Neural cell (in vitro differentiated cells): ENCODE results near the gene LECT2. TPM values are rescaled to one million over a fixed set of nuclear protein-coding genes. Genes with fewer than 3 reads are reported as not detected.

Experiments used
- H2AFZ ChIP-seq: fragments of 200-600, 300-800 bp; sonication (generic), shearing (Covaris generic); 2 replicates; pipeline ENCODE4 v1.6.0; 2014; ENCODE audit warnings: low read depth, mild to moderate bottlenecking, antibody characterized with exemption, low read length, moderate library complexity
- H3F3A ChIP-seq: fragments of 200-600 bp; shearing (Covaris generic); 2 replicates; pipeline ENCODE4 v1.6.1; 2016; ENCODE audit warnings: mild to moderate bottlenecking, moderate library complexity, mixed read lengths, antibody characterized with exemption, low read length; ENCODE audit not compliant: insufficient read depth, poor library complexity, severe bottlenecking
- H3K27ac ChIP-seq: fragments of 200-600, 300-800 bp; sonication (generic), shearing (Covaris generic); 2 replicates; pipeline ENCODE4 v1.5.1; 2014; ENCODE audit warnings: mild to moderate bottlenecking, low read length, moderate library complexity
- H3K27me3 ChIP-seq: fragments of 300-800, 200-600 bp; sonication (generic), shearing (Covaris generic); 2 replicates; pipeline ENCODE4 v1.6.0; 2014; ENCODE audit warnings: mild to moderate bottlenecking, low read depth, low read length, moderate library complexity; ENCODE audit not compliant: insufficient read depth
- H3K36me3 ChIP-seq: fragments of 300-800, 200-600 bp; sonication (generic), shearing (Covaris generic); 2 replicates; pipeline ENCODE4 v1.5.1; 2014; ENCODE audit warnings: mild to moderate bottlenecking, antibody characterized with exemption, low read length, moderate library complexity; ENCODE audit not compliant: insufficient read depth
- H3K4me2 ChIP-seq: fragments of 300-800, 200-600 bp; sonication (generic), shearing (Covaris generic); 2 replicates; pipeline ENCODE4 v1.6.0; 2014; ENCODE audit warnings: mild to moderate bottlenecking, low read length
- H3K4me3 ChIP-seq: fragments of 300-800, 200-600 bp; sonication (generic), shearing (Covaris generic); 2 replicates; pipeline ENCODE4 v1.5.1; 2014; ENCODE audit warnings: mild to moderate bottlenecking, low read length, moderate library complexity
- H3K79me2 ChIP-seq: fragments of 200-600 bp; shearing (Covaris generic); replicated peaks from 2 replicates; pipeline ENCODE4 v1.6.0; 2014; ENCODE audit warnings: mild to moderate bottlenecking, low read length, moderate library complexity; ENCODE audit not compliant: insufficient read depth
- H3K9ac ChIP-seq: fragments of 300-800, 200-600 bp; sonication (generic), shearing (Covaris generic); 2 replicates; pipeline ENCODE4 v1.6.1; 2016; ENCODE audit warnings: mild to moderate bottlenecking, low read length, mixed read lengths
- H3K9me2 ChIP-seq: fragments of 200-600 bp; shearing (Covaris generic); 2 replicates; pipeline ENCODE4 v1.6.1; 2016; ENCODE audit warnings: mild to moderate bottlenecking, low read length, mixed read lengths; ENCODE audit not compliant: insufficient read depth
- H3K9me3 ChIP-seq: fragments of 200-600, 300-800 bp; sonication (generic), shearing (Covaris generic); 2 replicates; pipeline ENCODE4 v1.6.1; 2016; ENCODE audit warnings: mild to moderate bottlenecking, mixed run types, low read length, moderate library complexity, mixed read lengths
- H4K20me1 ChIP-seq: fragments of 200-600 bp; shearing (Covaris generic); 2 replicates; pipeline ENCODE4 v1.6.1; 2016; ENCODE audit warnings: mild to moderate bottlenecking, mixed run types; ENCODE audit not compliant: insufficient read depth
- EP300 ChIP-seq: fragments of 450-650 bp; conservative IDR thresholded peaks from 2 replicates; pipeline ENCODE4 v1.6.1; 2014; ENCODE audit warnings: antibody characterized with exemption, mild to moderate bottlenecking, moderate library complexity; ENCODE audit not compliant: poor library complexity, severe bottlenecking
- EZH2 ChIP-seq: fragments of 200-600, 300-800 bp; shearing (Covaris generic), sonication (generic); IDR thresholded peaks from 2 replicates; pipeline ENCODE4 v1.6.1; 2014; ENCODE audit warnings: antibody characterized with exemption, low read length, borderline replicate concordance, mild to moderate bottlenecking; ENCODE audit not compliant: insufficient read depth, poor library complexity, severe bottlenecking
- MXI1 ChIP-seq: fragments of 450-650 bp; conservative IDR thresholded peaks from 2 replicates; pipeline ENCODE4 v1.6.1; 2014; ENCODE audit warnings: antibody characterized with exemption, mild to moderate bottlenecking; ENCODE audit not compliant: poor library complexity, severe bottlenecking
- POLR2AphosphoS5 ChIP-seq: IDR thresholded peaks from 2 replicates; pipeline ENCODE4 v1.6.1; 2012
- RAD21 ChIP-seq: fragments of 450-650 bp; conservative IDR thresholded peaks from 2 replicates; pipeline ENCODE4 v1.6.1; 2014; ENCODE audit warnings: antibody characterized with exemption, mild to moderate bottlenecking, moderate library complexity
- SMC3 ChIP-seq: fragments of 450-650 bp; conservative IDR thresholded peaks from 2 replicates; pipeline ENCODE4 v1.6.1; 2014; ENCODE audit warnings: antibody characterized with exemption, mild to moderate bottlenecking, moderate library complexity; ENCODE audit not compliant: poor library complexity
- TAF1 ChIP-seq: IDR thresholded peaks from 2 replicates; pipeline ENCODE4 v1.6.1; 2012; ENCODE audit warnings: low read depth
- polyA plus RNA-seq: library from polyadenylated mRNA; depleted of rRNA; stranded (reverse); fragments of >200 nt; gene quantifications from 2 replicates; pipeline ENCODE4 v1.2.3, GENCODE V29; 2014
- TF ChIP-seq, protein P1 (sequence below): IDR thresholded peaks from 2 replicates; pipeline ENCODE4 v1.6.1; 2012; ENCODE audit warnings: borderline replicate concordance
- TF ChIP-seq, protein P2 (sequence below): fragments of 450-650 bp; IDR thresholded peaks from 2 replicates; pipeline ENCODE4 v1.5.1; 2014; ENCODE audit warnings: antibody characterized with exemption, mild to moderate bottlenecking, moderate library complexity; ENCODE audit not compliant: poor library complexity, severe bottlenecking

LECT2 gene
- polyA plus RNA-seq, 1 donor from 2014 or later, result not detected

DNA sequence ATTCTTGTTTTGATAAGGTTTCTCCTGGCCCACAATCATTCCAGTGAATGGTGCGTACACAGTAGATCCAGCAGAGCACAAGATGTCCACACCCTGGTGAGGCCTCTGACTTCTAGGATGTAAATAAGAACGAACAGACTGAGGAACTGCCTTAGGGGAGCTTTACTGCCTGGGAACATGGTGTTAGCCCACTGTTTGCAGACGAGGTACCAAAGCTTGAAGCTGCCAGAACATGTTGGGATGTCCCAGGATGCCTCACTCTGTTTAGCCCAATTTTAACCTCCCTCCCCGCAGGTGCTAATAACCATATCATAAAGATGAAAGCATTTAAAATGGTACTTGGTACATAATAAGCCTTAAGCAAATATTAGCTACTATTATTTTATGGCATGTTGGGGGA is 3.5 kb downstream of the LECT2 start:
- TF ChIP-seq, protein P1, sequence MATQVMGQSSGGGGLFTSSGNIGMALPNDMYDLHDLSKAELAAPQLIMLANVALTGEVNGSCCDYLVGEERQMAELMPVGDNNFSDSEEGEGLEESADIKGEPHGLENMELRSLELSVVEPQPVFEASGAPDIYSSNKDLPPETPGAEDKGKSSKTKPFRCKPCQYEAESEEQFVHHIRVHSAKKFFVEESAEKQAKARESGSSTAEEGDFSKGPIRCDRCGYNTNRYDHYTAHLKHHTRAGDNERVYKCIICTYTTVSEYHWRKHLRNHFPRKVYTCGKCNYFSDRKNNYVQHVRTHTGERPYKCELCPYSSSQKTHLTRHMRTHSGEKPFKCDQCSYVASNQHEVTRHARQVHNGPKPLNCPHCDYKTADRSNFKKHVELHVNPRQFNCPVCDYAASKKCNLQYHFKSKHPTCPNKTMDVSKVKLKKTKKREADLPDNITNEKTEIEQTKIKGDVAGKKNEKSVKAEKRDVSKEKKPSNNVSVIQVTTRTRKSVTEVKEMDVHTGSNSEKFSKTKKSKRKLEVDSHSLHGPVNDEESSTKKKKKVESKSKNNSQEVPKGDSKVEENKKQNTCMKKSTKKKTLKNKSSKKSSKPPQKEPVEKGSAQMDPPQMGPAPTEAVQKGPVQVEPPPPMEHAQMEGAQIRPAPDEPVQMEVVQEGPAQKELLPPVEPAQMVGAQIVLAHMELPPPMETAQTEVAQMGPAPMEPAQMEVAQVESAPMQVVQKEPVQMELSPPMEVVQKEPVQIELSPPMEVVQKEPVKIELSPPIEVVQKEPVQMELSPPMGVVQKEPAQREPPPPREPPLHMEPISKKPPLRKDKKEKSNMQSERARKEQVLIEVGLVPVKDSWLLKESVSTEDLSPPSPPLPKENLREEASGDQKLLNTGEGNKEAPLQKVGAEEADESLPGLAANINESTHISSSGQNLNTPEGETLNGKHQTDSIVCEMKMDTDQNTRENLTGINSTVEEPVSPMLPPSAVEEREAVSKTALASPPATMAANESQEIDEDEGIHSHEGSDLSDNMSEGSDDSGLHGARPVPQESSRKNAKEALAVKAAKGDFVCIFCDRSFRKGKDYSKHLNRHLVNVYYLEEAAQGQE, result no peak
- TF ChIP-seq POLR2AphosphoS5 (no peak), RAD21 (no peak), MXI1 (no peak), TAF1 (no peak), EP300 (no peak)
- TF ChIP-seq, protein P2, sequence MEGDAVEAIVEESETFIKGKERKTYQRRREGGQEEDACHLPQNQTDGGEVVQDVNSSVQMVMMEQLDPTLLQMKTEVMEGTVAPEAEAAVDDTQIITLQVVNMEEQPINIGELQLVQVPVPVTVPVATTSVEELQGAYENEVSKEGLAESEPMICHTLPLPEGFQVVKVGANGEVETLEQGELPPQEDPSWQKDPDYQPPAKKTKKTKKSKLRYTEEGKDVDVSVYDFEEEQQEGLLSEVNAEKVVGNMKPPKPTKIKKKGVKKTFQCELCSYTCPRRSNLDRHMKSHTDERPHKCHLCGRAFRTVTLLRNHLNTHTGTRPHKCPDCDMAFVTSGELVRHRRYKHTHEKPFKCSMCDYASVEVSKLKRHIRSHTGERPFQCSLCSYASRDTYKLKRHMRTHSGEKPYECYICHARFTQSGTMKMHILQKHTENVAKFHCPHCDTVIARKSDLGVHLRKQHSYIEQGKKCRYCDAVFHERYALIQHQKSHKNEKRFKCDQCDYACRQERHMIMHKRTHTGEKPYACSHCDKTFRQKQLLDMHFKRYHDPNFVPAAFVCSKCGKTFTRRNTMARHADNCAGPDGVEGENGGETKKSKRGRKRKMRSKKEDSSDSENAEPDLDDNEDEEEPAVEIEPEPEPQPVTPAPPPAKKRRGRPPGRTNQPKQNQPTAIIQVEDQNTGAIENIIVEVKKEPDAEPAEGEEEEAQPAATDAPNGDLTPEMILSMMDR, result no peak
- Histone ChIP-seq H3K4me2 (no peak overlapping the region), H3K79me2 (no peaks in the 10 kb centered on the region), H3K4me3 (no peak overlapping the region), H3K9me2 (no peaks in the 10 kb centered on the region), H3F3A (no peaks in the 10 kb centered on the region), H3K27ac (peak overlapping the region; percentile 14), H2AFZ (no peak overlapping the region), H3K9me3 (no peaks in the 10 kb centered on the region), H4K20me1 (no peaks in the 10 kb centered on the region), H3K36me3 (no peaks in the 10 kb centered on the region), H3K9ac (no peak overlapping the region), H3K27me3 (no peaks in the 10 kb centered on the region)

DNA sequence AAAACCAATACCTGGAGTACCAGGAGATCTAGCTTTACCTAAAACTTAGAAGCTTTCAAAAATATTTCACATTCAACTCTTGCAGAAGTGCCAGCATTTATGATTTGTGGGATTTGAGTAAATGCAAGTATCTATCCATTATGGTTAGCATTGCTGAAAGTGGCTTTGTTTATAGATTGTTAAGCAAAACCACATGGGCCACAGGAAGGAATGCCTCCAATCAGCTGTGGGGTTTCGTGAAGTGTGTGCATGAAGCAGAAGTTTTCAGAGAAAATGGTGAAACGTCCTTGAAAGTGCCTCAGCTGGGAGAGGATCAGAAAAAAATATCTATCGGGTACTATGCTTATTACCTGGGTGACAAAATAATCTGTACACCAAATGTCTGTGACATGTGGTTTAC is 4.2 kb downstream of the LECT2 start:
- Histone ChIP-seq H2AFZ (no peak overlapping the region), H3K9ac (no peak overlapping the region), H3K79me2 (no peaks in the 10 kb centered on the region), H4K20me1 (no peaks in the 10 kb centered on the region), H3K9me3 (no peaks in the 10 kb centered on the region), H3K27ac (no peak overlapping the region), H3F3A (no peaks in the 10 kb centered on the region), H3K4me2 (no peak overlapping the region), H3K36me3 (no peaks in the 10 kb centered on the region), H3K4me3 (no peak overlapping the region), H3K9me2 (no peaks in the 10 kb centered on the region), H3K27me3 (no peaks in the 10 kb centered on the region)
- no peak for TF ChIP-seq RAD21
- TF ChIP-seq, protein P2, result no peak
- TF ChIP-seq, protein P1, result no peak
- TF ChIP-seq MXI1, result no peak
- TF ChIP-seq SMC3, result no peak
- TF ChIP-seq EP300, result no peak
- no peak for TF ChIP-seq POLR2AphosphoS5
- no peak for TF ChIP-seq EZH2
- no peak for TF ChIP-seq TAF1
